H1 (cell line): Measurements from ENCODE around the gene ZMYND12. TPM values are rescaled to one million over a fixed set of nuclear protein-coding genes. Genes with fewer than 3 reads are reported as not detected.

Experiments used
- CHD7 ChIP-seq: fragments of 300-600 bp; sonication (generic); IDR thresholded peaks from 2 replicates; pipeline ENCODE4 v1.7.1; 2012; ENCODE audit warnings: low read length, moderate library complexity, mild to moderate bottlenecking, inconsistent platforms; ENCODE audit not compliant: insufficient replicate concordance
- PHF8 ChIP-seq: fragments of 200-600 bp; sonication (generic); conservative IDR thresholded peaks from 2 replicates; pipeline ENCODE4 v1.7.1; 2012; ENCODE audit warnings: low read depth, mild to moderate bottlenecking, inconsistent platforms, low read length, moderate library complexity
- polyA plus RNA-seq, 7 experiments: library from polyadenylated mRNA; depleted of rRNA in 3 of 7; stranded (reverse) in 5 of 7; unstranded in 2 of 7; fragments of >200 nt in 5 of 7; fragments of 200-250 nt in 2 of 7; gene quantifications; 1 replicate in 5 of 7; 2 replicates in 1 of 7; 4 replicates in 1 of 7; pipeline versions ENCODE4 v1.2.1 to v1.2.3, GENCODE V29; 2011 to 2013; ENCODE audit warnings: missing spikeins in 2 of 7, mixed read lengths in 2 of 7
- total RNA-seq: library from RNA; stranded (reverse); fragmentation: NEBNext Ultra II Directional; extraction: Animal tissue kit (Norgen Biotek cat#: 25700); gene quantifications from 2 replicates; pipeline ENCODE4 v1.2.1, GENCODE V29; 2021

ZMYND12 gene
- total and polyA plus RNA-seq, 2 of the 8 experiments (the other 6 are each of a cell fraction or from before 2014, with no cell fraction given), result 0.62 TPM; not detected in 1

- no peak for TF ChIP-seq CHD7
- no peak for TF ChIP-seq PHF8
These were observed 48.8 kb upstream of the ZMYND12 start (continued) for GRCh38 chr1:42504535-42505128.
